ENCODE data around the gene NTRK2. TPM values are rescaled to one million over a fixed set of nuclear protein-coding genes. Genes with fewer than 3 reads are reported as not detected.

Gene NTRK2
- total and polyA plus RNA-seq, 5 experiments from 2014 or later = not detected

DNA sequence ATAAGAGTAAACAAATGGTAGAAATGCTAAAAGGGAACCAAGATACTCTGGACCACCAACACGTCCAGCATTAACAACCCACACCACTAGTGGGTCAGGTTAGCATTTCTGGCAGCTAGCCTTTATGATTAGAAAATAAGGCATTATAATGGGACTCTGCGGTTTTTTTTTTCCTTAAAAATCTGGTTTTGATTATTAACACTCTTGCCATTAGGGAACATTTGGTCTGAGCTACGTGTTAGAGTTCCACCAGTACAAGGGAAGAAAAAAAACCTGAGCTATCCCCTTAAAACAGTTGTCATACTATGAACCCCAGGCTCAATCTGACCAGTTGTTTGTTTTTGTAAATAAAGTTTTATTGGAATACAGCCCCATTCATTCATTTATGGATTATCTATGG, 110.4 kb downstream of the NTRK2 start:
- H3K4me1 Mint-ChIP-seq = no peaks in the 10 kb centered on the region
- peaks cover 0 to 4% (median 0%) of the 10 kb centered on the region in 9 donors for H3K9me3 Mint-ChIP-seq
- no peaks in the 10 kb centered on the region for H3K36me3 Mint-ChIP-seq
- H3K27me3 Mint-ChIP-seq = peaks cover 5 to 16% (median 6%) of the 10 kb centered on the region in 5 donors
- H3K4me3 Mint-ChIP-seq = no peak overlapping the region
- POLR2A ChIA-PET = no interaction called here
- DNase-seq (no peak), ATAC-seq (no peak)
- no peak overlapping the region for H3K27ac Mint-ChIP-seq

DNA sequence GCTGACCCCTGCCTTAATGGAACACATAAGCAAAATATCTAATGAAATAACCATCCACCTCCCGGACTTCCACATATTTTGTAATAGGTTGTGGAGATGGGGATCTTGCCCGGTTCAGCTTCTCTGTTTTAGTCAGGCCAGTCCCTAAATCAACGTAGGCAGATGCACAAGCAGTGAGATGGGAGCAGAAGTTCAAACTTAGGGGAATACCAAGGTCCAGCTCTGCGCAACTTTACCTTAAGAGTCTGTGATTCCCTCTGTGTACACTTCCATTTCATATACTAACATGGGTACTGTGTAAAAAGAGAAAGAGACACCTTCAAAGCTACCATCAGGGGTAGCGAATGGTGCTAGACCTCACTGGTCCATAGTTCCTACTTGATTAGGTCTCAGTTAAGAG, 110.9 kb downstream of the NTRK2 start:
- Mint-ChIP-seq H3K9me3 (peaks cover 0 to 4% (median 0%) of the 10 kb centered on the region in 9 donors), H3K27me3 (peaks cover 5 to 15% (median 8%) of the 10 kb centered on the region in 5 donors), H3K36me3 (no peaks in the 10 kb centered on the region), H3K4me3 (no peak overlapping the region), H3K27ac (no peak overlapping the region), H3K4me1 (no peaks in the 10 kb centered on the region)
- POLR2A ChIA-PET = no interaction called here
- no peak for DNase-seq
- ATAC-seq = no peak

DNA sequence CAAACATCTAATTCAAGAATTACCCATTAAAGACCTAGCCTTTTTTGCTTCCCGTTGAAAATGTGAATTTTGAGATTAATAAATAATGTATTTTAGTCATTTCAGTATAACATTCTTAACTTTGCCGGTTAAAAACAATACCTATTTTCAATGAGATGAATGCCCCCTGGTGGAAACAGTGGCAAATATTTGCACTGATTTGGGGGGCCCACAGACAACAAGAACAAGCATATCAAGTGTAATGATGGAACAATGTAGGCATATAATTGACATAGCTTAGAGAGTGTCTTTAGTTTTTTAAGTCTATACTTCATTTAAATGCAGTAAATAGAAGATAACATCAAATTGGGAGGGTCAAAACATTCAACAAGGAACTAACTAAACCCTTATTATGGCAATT, 111.9 kb downstream of the NTRK2 start:
- no peak for DNase-seq
- H3K9me3 Mint-ChIP-seq = peaks cover 0 to 4% (median 0%) of the 10 kb centered on the region in 9 donors
- H3K4me3 Mint-ChIP-seq = no peak overlapping the region
- peaks cover 5 to 15% (median 11%) of the 10 kb centered on the region in 5 donors for H3K27me3 Mint-ChIP-seq
- no peaks in the 10 kb centered on the region for H3K36me3 Mint-ChIP-seq
- no peak overlapping the region for H3K27ac Mint-ChIP-seq
- H3K4me1 Mint-ChIP-seq = no peaks in the 10 kb centered on the region
- POLR2A ChIA-PET = no interaction called here
- no peak for ATAC-seq

DNA sequence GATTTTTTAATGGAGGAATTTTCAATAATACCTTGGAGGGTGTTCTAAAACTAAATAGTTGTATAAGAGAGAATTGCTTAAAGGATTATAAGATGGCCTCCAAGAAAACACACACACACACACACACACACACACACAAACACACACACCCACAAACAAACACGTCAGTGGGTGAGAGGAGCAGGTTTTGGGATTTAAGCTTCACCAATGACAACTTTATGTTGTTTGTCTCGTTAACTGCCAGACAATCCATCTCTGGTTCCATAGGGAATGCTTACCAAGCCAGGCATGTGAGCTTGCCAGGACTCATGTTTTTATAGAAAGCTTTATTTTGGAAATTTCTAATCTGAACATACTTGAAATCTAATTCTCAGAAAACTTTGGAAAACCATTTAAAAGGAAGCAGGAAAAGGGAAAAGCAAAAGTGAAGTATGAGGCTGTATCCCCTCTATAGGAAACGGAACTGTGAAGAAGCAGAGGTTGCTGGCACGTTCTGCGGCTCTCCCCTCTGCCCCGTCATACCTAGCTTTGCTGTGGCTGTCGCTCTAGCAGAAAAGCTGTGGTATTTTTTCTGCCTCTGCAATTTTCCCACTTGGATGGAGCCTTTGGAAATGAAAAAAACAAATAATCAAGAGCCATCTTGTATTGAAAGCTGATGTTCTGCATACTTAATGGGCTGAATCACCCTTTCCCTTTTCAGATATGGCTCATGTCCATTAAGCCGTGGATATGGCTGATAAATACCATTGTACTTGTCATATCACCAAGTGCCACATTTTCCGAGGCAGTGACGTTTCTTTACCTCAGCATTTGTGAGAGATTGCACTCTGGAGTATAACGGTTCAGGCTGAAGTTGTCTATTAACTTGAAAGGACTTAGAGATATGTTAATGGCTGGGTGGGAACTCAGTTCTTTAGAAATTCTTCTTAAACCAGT, 112.7 kb downstream of the NTRK2 start:
- Mint-ChIP-seq H3K27me3 (peaks cover 2 to 15% (median 8%) of the 10 kb centered on the region in 5 donors), H3K4me1 (no peaks in the 10 kb centered on the region), H3K27ac (no peak overlapping the region), H3K36me3 (no peaks in the 10 kb centered on the region), H3K4me3 (no peak overlapping the region), H3K9me3 (peaks cover 0 to 4% (median 0%) of the 10 kb centered on the region in 9 donors)
- no peak for ATAC-seq
- POLR2A ChIA-PET = no interaction called here
- no peak for DNase-seq

DNA sequence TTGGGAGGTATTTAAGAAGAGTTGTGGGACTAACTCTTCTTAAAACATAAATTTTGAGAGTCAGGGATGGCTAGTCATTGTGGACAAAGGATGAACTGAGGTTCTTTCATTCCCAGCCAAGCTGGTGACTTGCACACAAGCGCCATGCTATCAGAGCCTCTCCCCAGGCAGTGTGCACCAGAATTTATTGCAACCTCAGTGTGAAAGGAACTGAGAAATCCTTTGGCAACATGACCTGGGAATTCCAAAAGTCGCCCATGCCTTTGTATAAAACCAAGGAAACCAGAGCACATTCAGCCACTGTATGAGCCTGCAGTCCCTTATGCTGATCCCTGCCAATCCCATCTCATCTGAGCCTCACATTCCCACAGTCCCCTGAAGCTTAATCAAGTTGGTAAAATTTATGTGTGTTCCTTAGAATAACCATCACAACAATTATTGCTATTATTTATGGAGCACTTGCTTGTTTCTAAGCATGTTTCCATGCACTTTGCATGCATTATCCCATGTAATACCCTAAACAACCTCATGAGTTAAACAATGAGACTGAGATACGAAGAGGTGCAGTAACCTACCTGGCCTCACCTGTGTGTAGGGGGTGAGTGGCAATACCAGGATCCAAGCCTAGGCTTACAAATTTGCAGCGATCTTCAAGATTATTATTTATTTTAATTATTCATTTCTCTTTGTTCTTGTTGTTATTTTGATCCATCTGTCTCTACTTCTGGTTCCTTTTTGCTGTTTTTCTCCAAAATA, 116.4 kb downstream of the NTRK2 start:
- POLR2A ChIA-PET = no interaction called here
- no peak overlapping the region for H3K4me3 Mint-ChIP-seq

DNA sequence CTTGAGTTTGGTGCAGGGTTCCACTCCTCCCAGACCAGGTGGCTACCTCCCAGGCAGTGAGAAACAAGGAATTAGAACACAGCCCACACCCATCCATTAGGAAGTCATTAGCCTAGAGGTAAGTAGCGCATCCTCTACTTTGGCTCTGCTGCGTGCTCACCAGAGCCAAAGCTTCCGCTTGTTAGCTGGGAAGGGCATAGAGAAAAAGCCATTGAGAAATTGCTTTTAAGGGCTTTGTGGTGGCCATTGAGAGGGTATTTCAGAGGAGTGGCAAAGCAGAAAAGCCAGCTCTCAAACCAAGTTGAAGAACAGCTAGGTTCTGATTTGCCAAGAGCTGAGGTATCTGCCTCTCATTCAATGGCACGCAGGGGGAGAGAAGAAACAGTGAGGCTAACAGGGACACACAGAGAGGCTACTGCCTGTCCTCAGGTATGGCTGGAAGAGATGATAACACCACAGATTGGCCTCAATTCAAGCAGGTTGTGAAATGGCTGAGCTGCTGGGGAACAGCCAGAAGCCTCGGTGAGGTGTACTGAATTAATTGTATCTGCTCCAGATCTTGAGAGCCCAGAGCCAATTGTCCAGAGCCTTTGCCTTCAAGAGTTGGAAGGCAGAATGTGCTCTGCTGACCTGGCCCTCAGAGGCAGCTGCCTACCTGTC, 119.4 kb downstream of the NTRK2 start:
- H3K9me3 Mint-ChIP-seq = no peaks in the 10 kb centered on the region
- H3K27ac Mint-ChIP-seq = no peak overlapping the region
- no peak overlapping the region for H3K4me3 Mint-ChIP-seq
- no peaks in the 10 kb centered on the region for H3K4me1 Mint-ChIP-seq
- POLR2A ChIA-PET = no interaction called here
- DNase-seq = no peak
- ATAC-seq = no peak
- H3K27me3 Mint-ChIP-seq = peaks cover 0 to 37% (median 6%) of the 10 kb centered on the region in 5 donors
- no peaks in the 10 kb centered on the region for H3K36me3 Mint-ChIP-seq

More for the DNA sequence above, 116.4 kb downstream of the NTRK2 start:
- DNase-seq = no peak
- H3K9me3 Mint-ChIP-seq = peaks cover 0 to 4% (median 0%) of the 10 kb centered on the region in 9 donors
- H3K27me3 Mint-ChIP-seq = peaks cover 2 to 47% (median 14%) of the 10 kb centered on the region in 5 donors
- H3K36me3 Mint-ChIP-seq = no peaks in the 10 kb centered on the region
- ATAC-seq = no peak
- H3K4me1 Mint-ChIP-seq = no peaks in the 10 kb centered on the region
- no peak overlapping the region for H3K27ac Mint-ChIP-seq

DNA sequence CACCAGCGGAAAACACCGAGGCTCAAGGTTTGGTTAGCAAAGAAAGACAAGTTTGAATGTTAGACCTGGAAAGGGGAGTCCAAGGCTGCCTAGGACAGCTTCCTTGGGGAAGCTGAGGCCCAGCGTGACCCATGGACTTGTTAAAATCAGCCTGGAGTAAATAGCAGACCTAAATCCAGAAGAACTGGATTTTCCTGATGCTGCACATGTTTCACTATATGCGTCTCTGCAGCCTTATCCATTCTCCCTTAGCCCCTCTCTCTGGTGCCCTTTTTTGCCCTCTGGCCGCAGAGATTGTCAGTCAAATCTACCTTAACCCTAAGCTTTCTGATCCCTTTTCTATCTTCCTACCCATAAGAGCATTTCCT, 119.9 kb downstream of the NTRK2 start:
- no peak overlapping the region for H3K27ac Mint-ChIP-seq
- H3K27me3 Mint-ChIP-seq = peaks cover 0 to 33% (median 6%) of the 10 kb centered on the region in 5 donors
- H3K9me3 Mint-ChIP-seq = no peaks in the 10 kb centered on the region
- H3K36me3 Mint-ChIP-seq = no peaks in the 10 kb centered on the region
- no peak overlapping the region for H3K4me3 Mint-ChIP-seq
- ATAC-seq (no peak), DNase-seq (no peak)
- H3K4me1 Mint-ChIP-seq = no peaks in the 10 kb centered on the region
- POLR2A ChIA-PET = no interaction called here

DNA sequence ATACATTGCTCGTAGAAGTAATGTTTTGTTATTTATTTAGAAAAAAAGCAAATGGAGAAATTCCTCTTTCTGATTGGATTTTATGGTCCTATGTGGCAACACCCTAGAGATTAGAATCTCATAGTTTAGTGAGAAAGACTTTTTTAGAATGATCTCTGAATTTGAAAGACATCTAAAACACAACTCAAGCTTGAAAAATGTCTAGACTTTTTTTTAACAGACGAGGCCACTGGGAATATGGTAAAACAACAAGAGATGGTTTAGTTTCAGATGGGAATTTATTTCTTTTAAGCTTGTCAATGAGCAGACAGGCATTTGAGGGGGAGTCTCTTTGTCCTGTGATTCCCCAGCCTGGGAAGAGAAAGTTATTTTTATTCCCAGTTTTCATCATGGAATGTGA, 122.1 kb downstream of the NTRK2 start:
- H3K27me3 Mint-ChIP-seq = peaks cover 2 to 33% (median 6%) of the 10 kb centered on the region in 5 donors
- POLR2A ChIA-PET = no interaction called here
- H3K9me3 Mint-ChIP-seq = peaks cover 0 to 1% (median 0%) of the 10 kb centered on the region in 9 donors
- H3K36me3 Mint-ChIP-seq = no peaks in the 10 kb centered on the region
- no peak for DNase-seq
- H3K27ac Mint-ChIP-seq = no peak overlapping the region
- no peak for ATAC-seq
- no peak overlapping the region for H3K4me3 Mint-ChIP-seq
- no peaks in the 10 kb centered on the region for H3K4me1 Mint-ChIP-seq

DNA sequence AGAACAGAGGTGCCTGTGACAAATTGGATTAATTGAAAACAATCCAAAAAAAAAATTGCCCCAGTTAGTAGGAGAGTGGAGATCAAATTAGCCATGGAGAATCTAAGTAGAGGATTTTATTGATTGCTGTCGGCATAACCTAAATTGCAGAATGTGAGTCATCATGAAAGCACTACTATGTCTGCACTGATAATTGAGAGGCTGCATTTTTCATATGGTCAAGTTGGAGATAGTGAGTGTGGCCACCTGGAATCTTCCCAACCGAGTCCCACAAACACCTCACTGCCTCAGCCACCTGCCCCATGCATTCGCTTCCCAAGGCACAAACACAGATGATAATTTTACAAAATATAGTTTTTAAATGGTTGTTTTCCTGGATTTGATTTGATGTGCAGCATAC, 123.7 kb downstream of the NTRK2 start:
- Mint-ChIP-seq H3K36me3 (no peaks in the 10 kb centered on the region), H3K27ac (no peak overlapping the region), H3K27me3 (peaks cover 2 to 26% (median 6%) of the 10 kb centered on the region in 5 donors), H3K4me1 (no peaks in the 10 kb centered on the region), H3K9me3 (peaks cover 0 to 1% (median 0%) of the 10 kb centered on the region in 9 donors), H3K4me3 (no peak overlapping the region)
- ATAC-seq (no peak), DNase-seq (no peak)
- POLR2A ChIA-PET = no interaction called here

DNA sequence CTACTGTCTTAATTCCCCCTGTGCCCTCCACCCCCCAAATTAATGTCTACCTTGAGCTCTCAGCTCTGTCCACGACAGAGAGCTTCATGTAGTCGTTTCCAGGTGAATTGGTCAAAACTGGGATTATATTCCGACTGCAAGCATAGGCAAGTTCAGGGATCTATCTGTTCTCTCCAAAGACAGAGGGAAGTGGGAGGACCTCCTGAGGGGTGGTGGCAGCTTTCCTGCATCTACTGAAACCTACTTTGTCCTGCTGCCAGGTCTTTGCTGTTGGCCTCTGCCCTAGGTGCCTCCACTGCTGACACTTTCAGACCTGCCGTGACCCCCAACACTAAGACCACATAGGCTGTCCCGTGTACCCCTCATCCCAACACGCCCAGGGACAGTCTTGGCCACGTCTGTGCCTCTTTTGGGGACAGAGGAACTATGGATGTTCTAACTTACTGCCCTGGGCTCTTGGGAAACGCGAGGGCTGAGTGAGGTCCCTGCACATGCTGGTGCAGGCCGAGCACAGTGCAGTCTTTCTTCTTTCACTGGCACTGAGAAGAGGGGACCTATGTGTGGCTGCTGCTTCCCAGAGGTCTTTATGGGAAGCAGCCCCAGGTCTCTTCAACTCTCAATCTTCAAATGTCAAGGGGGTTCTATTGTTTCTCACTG, 125.6 kb downstream of the NTRK2 start:
- H3K4me3 Mint-ChIP-seq = no peak overlapping the region
- POLR2A ChIA-PET = no interaction called here
- H3K9me3 Mint-ChIP-seq = peaks cover 0 to 1% (median 0%) of the 10 kb centered on the region in 9 donors
- no peak for DNase-seq
- peak overlapping the region in 1 of 10 donors; percentile 24 for H3K27ac Mint-ChIP-seq
- H3K36me3 Mint-ChIP-seq = no peaks in the 10 kb centered on the region
- ATAC-seq = no peak
- peaks cover 2 to 7% (median 4%) of the 10 kb centered on the region in 5 donors for H3K27me3 Mint-ChIP-seq
- H3K4me1 Mint-ChIP-seq = no peaks in the 10 kb centered on the region

DNA sequence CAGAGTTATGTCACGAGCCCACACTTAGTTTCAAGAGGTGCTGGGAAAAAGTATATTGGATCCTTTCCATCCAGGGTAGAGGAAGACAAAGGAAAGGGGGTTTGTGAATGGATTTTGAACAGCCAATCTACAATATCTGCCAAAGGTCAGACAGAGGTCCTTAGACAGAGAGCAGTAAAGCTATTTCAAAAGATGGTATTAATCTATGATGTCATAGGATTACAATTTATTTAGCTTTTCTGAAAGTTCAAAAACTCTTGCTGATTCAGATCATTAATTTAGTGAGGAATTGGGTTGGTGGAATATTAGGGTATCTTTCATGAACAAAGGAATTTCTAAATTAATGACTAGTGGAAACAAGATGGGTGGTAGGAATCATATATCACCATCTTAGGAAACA, 126.9 kb downstream of the NTRK2 start:
- H3K4me1 Mint-ChIP-seq = no peaks in the 10 kb centered on the region
- no peak overlapping the region for H3K27ac Mint-ChIP-seq
- no peak overlapping the region for H3K4me3 Mint-ChIP-seq
- H3K9me3 Mint-ChIP-seq = peaks cover 0 to 1% (median 0%) of the 10 kb centered on the region in 9 donors
- ATAC-seq (no peak), DNase-seq (no peak)
- H3K36me3 Mint-ChIP-seq = no peaks in the 10 kb centered on the region
- H3K27me3 Mint-ChIP-seq = peaks cover 0 to 6% (median 2%) of the 10 kb centered on the region in 5 donors
- POLR2A ChIA-PET = no interaction called here

DNA sequence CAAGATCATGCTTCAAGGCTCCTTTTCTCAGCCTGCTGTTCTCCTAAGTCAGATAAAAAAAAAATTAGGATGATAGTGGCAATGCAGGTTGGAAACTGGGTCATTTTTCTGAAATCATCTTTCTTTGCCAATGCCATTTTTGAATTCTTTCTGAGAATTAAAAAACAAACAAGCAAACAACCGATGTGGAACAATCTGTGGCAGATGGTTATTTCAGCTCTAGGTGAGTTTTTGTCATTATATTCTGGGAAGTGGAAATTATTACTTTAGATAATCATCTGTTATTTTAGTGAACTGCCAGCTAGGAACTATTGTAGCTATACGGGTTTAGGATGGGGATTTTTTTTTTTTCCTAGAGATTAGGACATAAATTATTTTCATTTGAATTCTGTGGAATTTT, 129.7 kb downstream of the NTRK2 start:
- Mint-ChIP-seq H3K4me3 (no peak overlapping the region), H3K4me1 (no peaks in the 10 kb centered on the region), H3K36me3 (no peaks in the 10 kb centered on the region), H3K27ac (no peak overlapping the region), H3K9me3 (peaks cover 0 to 1% (median 0%) of the 10 kb centered on the region in 9 donors), H3K27me3 (peaks cover 0 to 5% (median 2%) of the 10 kb centered on the region in 5 donors)
- no peak for ATAC-seq
- no peak for DNase-seq
- POLR2A ChIA-PET = no interaction called here

Measured in naive thymus-derived CD8-positive, alpha-beta T cell (primary cell).